PFSK-1 (cell line): Measurements from ENCODE around the gene KSR1.

ENCODE experiments used
- FOXP2 ChIP-seq: optimal IDR thresholded peaks from 2 replicates; pipeline ENCODE3; 2011; ENCODE audit warnings: borderline replicate concordance, control low read depth, inconsistent platforms; ENCODE audit not compliant: insufficient read depth; ENCODE audit errors: extremely low read length, extremely low read depth
- POLR2AphosphoS5 ChIP-seq: IDR thresholded peaks from 2 replicates; pipeline ENCODE4 v1.6.1; 2012; ENCODE audit warnings: low read depth, mild to moderate bottlenecking, control low read depth, low read length, moderate library complexity
- REST ChIP-seq, 2 experiments: IDR thresholded peaks; 2 replicates each; pipeline versions ENCODE4 v1.6.1 to v1.8.0; 2011 to 2012; ENCODE audit warnings: low read depth in 2 of 2, low read length in 2 of 2, control low read depth in 1 of 2, inconsistent platforms in 1 of 2, mild to moderate bottlenecking in 1 of 2, moderate library complexity in 1 of 2; ENCODE audit not compliant: insufficient read depth in 1 of 2
- SIN3A ChIP-seq: IDR thresholded peaks from 2 replicates; pipeline ENCODE4 v1.6.1; 2012; ENCODE audit warnings: mild to moderate bottlenecking, low read length, moderate library complexity, borderline replicate concordance; ENCODE audit not compliant: insufficient read depth
- TAF1 ChIP-seq: IDR thresholded peaks from 2 replicates; pipeline ENCODE4 v1.6.1; 2012; ENCODE audit warnings: low read length, control low read depth, borderline replicate concordance; ENCODE audit not compliant: insufficient read depth

The KSR1 gene

GRCh38 chr17:27539794-27540317 is 83.6 kb downstream of the KSR1 start:
- TF ChIP-seq REST (IDR thresholded peaks at IDR 0.05; ENCODE audit: insufficient read depth in 1 of 2, low read depth in 2 of 2, low read length in 2 of 2) (no peak), SIN3A (no peak), POLR2AphosphoS5 (no peak), TAF1 (no peak), FOXP2 (no peak)

GRCh38 chr17:27540318-27541101 is 84.3 kb downstream of the KSR1 start:
- TF ChIP-seq REST (IDR thresholded peaks at IDR 0.05; ENCODE audit: insufficient read depth in 1 of 2, low read depth in 2 of 2, low read length in 2 of 2) (no peak), FOXP2 (no peak), TAF1 (no peak), SIN3A (no peak), POLR2AphosphoS5 (no peak)

GRCh38 chr17:27541301-27542023 is 85.2 kb downstream of the KSR1 start:
- TF ChIP-seq REST (IDR thresholded peaks at IDR 0.05; ENCODE audit: insufficient read depth in 1 of 2, low read depth in 2 of 2, low read length in 2 of 2) (no peak), TAF1 (no peak), SIN3A (no peak), POLR2AphosphoS5 (no peak), FOXP2 (no peak)

- TF ChIP-seq REST (IDR thresholded peaks at IDR 0.05; ENCODE audit: insufficient read depth in 1 of 2, low read depth in 2 of 2, low read length in 2 of 2) (no peak), FOXP2 (no peak), SIN3A (no peak), TAF1 (no peak), POLR2AphosphoS5 (no peak)
Measured at GRCh38 chr17:27542841-27543463, 86.7 kb downstream of the KSR1 start.
